OCI-LY3 (cell line): Measurements from ENCODE around the gene UGT2A2.

Experiments
- H2AFZ ChIP-seq: fragments of 200-600, 300-600 bp; shearing (Covaris generic); 2 replicates; pipeline ENCODE4 v1.6.0; 2014; ENCODE audit warnings: antibody characterized with exemption, low read depth, low read length
- H3K27ac ChIP-seq: fragments of 200-600, 300-600 bp; sonication (generic); 2 replicates; pipeline ENCODE4 v1.5.1; 2014; ENCODE audit warnings: mild to moderate bottlenecking, low read length, moderate library complexity, mixed read lengths
- H3K27me3 ChIP-seq: fragments of 200-600, 300-600 bp; sonication (generic); 2 replicates; pipeline ENCODE4 v1.6.1; 2014; ENCODE audit warnings: low read depth, low read length, mixed read lengths
- H3K36me3 ChIP-seq: fragments of 200-600, 300-600 bp; sonication (generic); replicated peaks from 2 replicates; pipeline ENCODE3; 2014; ENCODE audit warnings: low read depth, low read length, mixed read lengths
- H3K4me1 ChIP-seq: fragments of 300-600, 200-600 bp; sonication (generic); 2 replicates; pipeline ENCODE4 v1.6.1; 2014; ENCODE audit warnings: low read length, mixed read lengths
- H3K4me2 ChIP-seq: fragments of 200-600, 300-600 bp; sonication (generic); 2 replicates; pipeline ENCODE4 v1.6.1; 2014; ENCODE audit warnings: low read length, mixed read lengths
- H3K4me3 ChIP-seq: fragments of 300-600, 200-600 bp; sonication (generic); 2 replicates; pipeline ENCODE4 v1.5.1; 2014; ENCODE audit warnings: antibody characterized with exemption, mild to moderate bottlenecking, low read length, moderate library complexity
- H3K79me2 ChIP-seq: fragments of 300-600, 200-600 bp; shearing (Covaris generic); 2 replicates; pipeline ENCODE4 v1.6.1; 2014; ENCODE audit warnings: mild to moderate bottlenecking, low read length, mixed read lengths
- H3K9ac ChIP-seq: fragments of 300-600, 200-600 bp; shearing (Covaris generic); 2 replicates; pipeline ENCODE4 v1.6.0; 2014; ENCODE audit warnings: mild to moderate bottlenecking, low read length, moderate library complexity
- H3K9me3 ChIP-seq: fragments of 200-600, 300-600 bp; shearing (Covaris generic); 2 replicates; pipeline ENCODE4 v1.6.1; 2014; ENCODE audit warnings: low read length, mixed read lengths; ENCODE audit not compliant: insufficient read depth
- H4K20me1 ChIP-seq: fragments of 200-600, 300-600 bp; sonication (generic); 2 replicates; pipeline ENCODE4 v1.6.1; 2016; ENCODE audit warnings: low read length, mixed read lengths; ENCODE audit not compliant: insufficient read depth
- CTCF ChIP-seq: fragments of 200-600, 300-600 bp; sonication (generic); IDR thresholded peaks from 2 replicates; pipeline ENCODE4 v1.5.1; 2014; ENCODE audit warnings: antibody characterized with exemption, low read length, low read depth
- EZH2phosphoT487 ChIP-seq: fragments of 200-600 bp; shearing (Covaris generic); IDR thresholded peaks from 2 replicates; pipeline ENCODE4 v1.6.1; 2018; ENCODE audit warnings: antibody characterized with exemption, mixed run types, low read depth

UGT2A2 gene

GRCh38 chr4:69658133-69658532, 18.7 kb upstream of the UGT2A2 start:
- no peaks in the 10 kb centered on the region for H3K27me3 ChIP-seq
- H3K36me3 ChIP-seq = no peaks in the 10 kb centered on the region
- no peak for TF ChIP-seq CTCF
- no peak for TF ChIP-seq EZH2phosphoT487
- H3K4me1 ChIP-seq = no peaks in the 10 kb centered on the region
- no peak overlapping the region for H2AFZ ChIP-seq
- no peaks in the 10 kb centered on the region for H4K20me1 ChIP-seq
- no peak overlapping the region for H3K9ac ChIP-seq
- H3K27ac ChIP-seq = no peak overlapping the region
- H3K4me2 ChIP-seq = no peak overlapping the region
- H3K4me3 ChIP-seq = no peak overlapping the region
- no peaks in the 10 kb centered on the region for H3K9me3 ChIP-seq
- H3K79me2 ChIP-seq = no peaks in the 10 kb centered on the region

DNA sequence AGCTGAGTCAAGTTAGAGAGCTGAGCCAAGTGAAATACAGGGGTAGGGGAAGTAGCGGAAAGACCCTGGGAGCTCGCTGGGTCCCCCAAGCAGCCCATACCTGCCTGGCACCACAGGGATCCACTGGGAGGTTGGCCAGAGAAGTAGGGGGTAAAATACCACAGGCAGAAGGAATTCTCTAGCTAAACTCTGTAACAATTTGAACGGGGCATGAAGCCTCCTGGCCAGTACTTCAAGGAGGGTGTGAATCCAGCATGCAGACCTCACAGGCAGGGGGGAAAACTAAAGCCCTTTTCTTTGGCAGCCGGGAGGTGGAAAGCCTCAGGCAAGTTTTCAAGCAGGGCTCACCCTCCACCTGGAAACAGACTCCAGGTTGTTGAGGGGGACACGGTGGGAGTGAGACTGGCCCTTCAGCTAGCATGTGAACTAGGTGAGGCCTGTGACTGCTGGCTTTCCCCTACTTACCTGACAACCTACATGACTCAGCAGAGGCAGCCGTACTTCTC, 17.3 kb upstream of the UGT2A2 start:
- no peak for TF ChIP-seq CTCF
- TF ChIP-seq EZH2phosphoT487 = no peak
- no peak overlapping the region for H2AFZ ChIP-seq
- no peak overlapping the region for H3K4me2 ChIP-seq
- no peak overlapping the region for H3K27ac ChIP-seq
- no peaks in the 10 kb centered on the region for H4K20me1 ChIP-seq
- no peaks in the 10 kb centered on the region for H3K4me1 ChIP-seq
- H3K9ac ChIP-seq = no peak overlapping the region
- no peak overlapping the region for H3K4me3 ChIP-seq
- no peaks in the 10 kb centered on the region for H3K79me2 ChIP-seq
- H3K9me3 ChIP-seq = no peaks in the 10 kb centered on the region
- no peaks in the 10 kb centered on the region for H3K27me3 ChIP-seq
- no peaks in the 10 kb centered on the region for H3K36me3 ChIP-seq

- Histone ChIP-seq H3K4me1 (no peaks in the 10 kb centered on the region), H3K9me3 (no peaks in the 10 kb centered on the region), H3K27me3 (no peaks in the 10 kb centered on the region), H2AFZ (no peak within 1 kb of the TSS), H4K20me1 (no peaks in the 10 kb centered on the region), H3K4me3 (no peak within 1 kb of the TSS), H3K27ac (no peak within 1 kb of the TSS), H3K4me2 (no peak within 1 kb of the TSS), H3K36me3 (no peaks in the 10 kb centered on the region), H3K79me2 (no peaks in the 10 kb centered on the region), H3K9ac (no peak within 1 kb of the TSS)
- TF ChIP-seq CTCF (no peak), EZH2phosphoT487 (no peak)
Observed at GRCh38 chr4:69653147-69653546, 13.7 kb upstream of the UGT2A2 start, which contains the start of gene UGT2A1. TSS of gene UGT2A1 (minus strand) at chr4:69653247. CDS start at chr4:69647644, 5,603 bp downstream.

DNA sequence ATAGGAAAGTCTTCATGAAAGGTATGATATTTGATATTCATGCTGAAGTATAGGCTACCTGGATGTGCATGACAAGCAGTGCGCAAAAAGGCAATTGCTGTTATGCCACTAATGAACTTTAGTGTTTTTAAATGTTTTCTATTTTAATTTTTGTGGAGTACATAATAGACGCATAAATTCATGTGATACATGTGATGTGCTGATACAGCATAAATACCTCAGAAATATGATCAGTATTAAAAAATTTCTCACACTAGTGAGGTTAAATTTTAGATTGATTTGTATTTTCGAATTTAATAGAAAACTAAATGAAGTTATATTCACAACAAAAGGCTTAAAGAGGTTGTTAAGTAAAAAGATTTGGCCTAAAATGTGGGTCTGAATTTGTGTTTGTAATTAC, 11.4 kb upstream of the UGT2A2 start:
- no peak overlapping the region for H3K9ac ChIP-seq
- H4K20me1 ChIP-seq = no peaks in the 10 kb centered on the region
- no peaks in the 10 kb centered on the region for H3K79me2 ChIP-seq
- H3K36me3 ChIP-seq = no peaks in the 10 kb centered on the region
- H3K27me3 ChIP-seq = no peaks in the 10 kb centered on the region
- H3K4me3 ChIP-seq = no peak overlapping the region
- no peaks in the 10 kb centered on the region for H3K9me3 ChIP-seq
- H2AFZ ChIP-seq = no peak overlapping the region
- H3K4me1 ChIP-seq = no peaks in the 10 kb centered on the region
- TF ChIP-seq CTCF = no peak
- TF ChIP-seq EZH2phosphoT487 = no peak
- no peak overlapping the region for H3K4me2 ChIP-seq
- H3K27ac ChIP-seq = no peak overlapping the region
